ENCODE measurements around the gene OR1J2.

Gene OR1J2

DNA sequence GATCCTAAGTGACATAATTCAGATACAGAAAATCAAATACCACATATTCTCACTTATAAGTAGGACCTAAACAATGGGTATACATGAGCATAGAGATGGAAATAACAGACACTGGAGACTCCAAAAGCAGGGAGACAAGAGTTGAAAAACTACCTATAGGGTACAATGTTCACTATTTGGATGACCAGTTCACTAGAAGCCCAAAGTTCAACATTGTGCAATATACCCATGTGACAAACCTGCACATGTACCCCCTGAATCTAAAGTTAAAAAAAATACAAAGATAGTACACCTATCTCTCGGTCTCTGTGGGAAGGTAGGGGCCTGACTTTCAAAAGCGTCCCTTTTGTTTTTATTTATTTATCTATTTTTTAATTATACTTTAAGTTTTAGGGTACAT is 28.2 kb downstream of the OR1J2 start:
- H3K27ac ChIP-seq = no peak overlapping the region
- no peak for DNase-seq (ENCODE audit: low read depth, low spot score)

DNA sequence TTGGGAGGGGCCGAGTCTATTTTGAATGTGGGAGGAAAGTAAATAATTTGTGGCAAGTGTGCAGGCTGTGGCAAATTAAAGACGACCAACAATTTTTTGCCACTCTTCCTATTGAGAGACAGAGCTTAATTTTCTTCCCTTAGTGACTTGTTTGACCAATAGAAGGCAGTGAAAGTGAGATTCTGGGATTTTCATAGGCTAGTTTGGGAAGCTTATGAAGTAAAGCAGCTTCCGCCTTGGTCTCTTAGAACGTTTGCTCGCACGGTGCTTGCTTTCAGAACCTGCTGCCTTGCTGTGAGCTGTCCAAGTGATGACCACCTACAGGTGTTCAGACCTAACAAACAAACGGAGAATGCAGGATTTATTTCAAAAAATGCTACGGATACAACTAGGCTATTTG is 35.6 kb downstream of the OR1J2 start:
- no peak overlapping the region for H3K27ac ChIP-seq
- DNase-seq (ENCODE audit: low read depth, low spot score) = no peak

DNA sequence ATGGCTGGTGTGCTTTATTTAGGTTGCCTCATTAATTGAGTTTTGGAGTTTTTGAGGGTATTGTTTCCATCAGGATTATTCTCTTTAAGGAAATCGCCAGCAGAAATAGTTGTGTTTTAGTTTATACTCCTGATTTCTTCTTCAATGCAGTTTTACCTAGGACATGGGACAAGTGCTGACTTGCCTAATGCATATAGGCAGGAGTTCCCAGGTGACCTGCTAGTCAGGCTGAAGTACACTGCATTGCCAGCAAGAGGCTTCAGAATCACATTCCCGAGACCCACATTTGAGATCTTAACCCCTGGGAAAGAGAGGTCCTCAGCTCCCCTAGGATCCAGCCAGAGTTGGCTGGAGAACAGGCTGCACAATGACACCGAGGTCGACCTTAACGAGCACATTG is 40.8 kb downstream of the OR1J2 start:
- no peak overlapping the region for H3K27ac ChIP-seq
- DNase-seq (ENCODE audit: low read depth, low spot score) = peak; percentile 2

DNA sequence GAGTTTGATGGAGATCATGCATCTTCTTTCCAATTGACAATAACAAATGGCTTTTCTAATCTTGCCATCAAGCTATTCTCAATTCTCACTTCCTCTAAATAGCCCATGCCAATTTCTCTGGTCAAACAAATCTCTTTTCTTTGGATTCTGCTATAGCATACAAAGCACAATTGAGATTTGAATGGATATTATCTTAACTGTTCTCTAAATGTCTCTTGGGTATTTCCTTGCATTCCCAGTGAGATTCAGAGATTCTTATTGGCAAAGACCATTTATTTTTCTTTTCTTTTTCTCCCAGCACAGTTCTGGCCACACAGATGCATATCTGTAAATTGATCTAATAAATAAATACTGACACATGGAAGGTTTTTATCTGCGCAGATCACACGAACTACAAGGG is 42.2 kb downstream of the OR1J2 start, which contains the start of gene OR1N2:
TSS of gene OR1N2 (plus strand) at position 301 of the 400 bp plus-strand sequence. CDS start 100 bp downstream, outside the sequence.
- no peak for DNase-seq (ENCODE audit: low read depth, low spot score)
- H3K27ac ChIP-seq = no peak within 1 kb of the TSS
